SU-DHL-6 (cell line): ENCODE measurements around the gene SMAD2.

Experiments
- H2AFZ ChIP-seq: fragments of 200-600 bp; sonication (generic); 2 replicates; pipeline ENCODE4 v1.6.1; 2014; ENCODE audit warnings: low read depth, mild to moderate bottlenecking, moderate library complexity, mixed read lengths, antibody characterized with exemption, low read length; ENCODE audit not compliant: severe bottlenecking
- H3F3A ChIP-seq: fragments of 200-600 bp; shearing (Covaris generic); 2 replicates; pipeline ENCODE4 v1.6.0; 2016; ENCODE audit warnings: antibody characterized with exemption, mild to moderate bottlenecking; ENCODE audit not compliant: insufficient read depth
- H3K27ac ChIP-seq: fragments of 200-600 bp; sonication (generic); 2 replicates; pipeline ENCODE4 v1.5.1; 2016; ENCODE audit warnings: low read depth, mild to moderate bottlenecking, low read length, moderate library complexity, mixed read lengths
- H3K27me3 ChIP-seq: fragments of 200-600 bp; sonication (generic), shearing (Covaris generic); 2 replicates; pipeline ENCODE4 v1.6.0; 2014; ENCODE audit warnings: mild to moderate bottlenecking, low read length
- H3K36me3 ChIP-seq: fragments of 200-600 bp; sonication (generic); 2 replicates; pipeline ENCODE4 v1.6.1; 2014; ENCODE audit warnings: mild to moderate bottlenecking, low read length, mixed read lengths
- H3K4me2 ChIP-seq: fragments of 300-600, 200-600 bp; shearing (Covaris generic), sonication (generic); 2 replicates; pipeline ENCODE4 v1.6.0; 2014; ENCODE audit warnings: low read length, low read depth, mild to moderate bottlenecking; ENCODE audit not compliant: poor library complexity, severe bottlenecking
- H3K4me3 ChIP-seq: fragments of 200-600 bp; sonication (generic); 2 replicates; pipeline ENCODE4 v1.5.1; 2014; ENCODE audit warnings: antibody characterized with exemption, low read length, mild to moderate bottlenecking, mixed read lengths; ENCODE audit not compliant: insufficient read depth, poor library complexity, severe bottlenecking
- H3K79me2 ChIP-seq: fragments of 200-600 bp; sonication (generic); 2 replicates; pipeline ENCODE4 v1.6.1; 2014; ENCODE audit warnings: mild to moderate bottlenecking, low read length, moderate library complexity; ENCODE audit not compliant: insufficient read depth
- H3K9ac ChIP-seq: fragments of 200-600 bp; sonication (generic); 2 replicates; pipeline ENCODE4 v1.7.0; 2014; ENCODE audit warnings: mild to moderate bottlenecking, low read length
- H3K9me2 ChIP-seq: fragments of 200-600 bp; sonication (generic); replicated peaks from 2 replicates; pipeline ENCODE4 v1.6.1; 2014; ENCODE audit warnings: low read length; ENCODE audit not compliant: insufficient read depth
- H3K9me3 ChIP-seq: fragments of 200-600 bp; sonication (generic); 2 replicates; pipeline ENCODE4 v1.6.1; 2014; ENCODE audit warnings: low read length, mixed read lengths; ENCODE audit not compliant: insufficient read depth
- H4K20me1 ChIP-seq: fragments of 200-600 bp; sonication (generic); 2 replicates; pipeline ENCODE4 v1.6.1; 2014; ENCODE audit warnings: low read depth, mild to moderate bottlenecking, antibody characterized with exemption, low read length, moderate library complexity, mixed read lengths
- EZH2phosphoT487 ChIP-seq: fragments of 200-600 bp; sonication (generic), shearing (Covaris generic); conservative IDR thresholded peaks from 2 replicates; pipeline ENCODE4 v1.6.1; 2018; ENCODE audit warnings: mild to moderate bottlenecking, antibody characterized with exemption, low read length, moderate library complexity, mixed read lengths
- TF ChIP-seq, protein P1 (sequence below): fragments of 200-600 bp; sonication (generic); IDR thresholded peaks from one replicate; pipeline ENCODE4 v1.5.1; 2017; ENCODE audit warnings: antibody characterized with exemption, mild to moderate bottlenecking, low read length, moderate library complexity; ENCODE audit not compliant: insufficient read depth, poor library complexity, severe bottlenecking

The SMAD2 gene

DNA sequence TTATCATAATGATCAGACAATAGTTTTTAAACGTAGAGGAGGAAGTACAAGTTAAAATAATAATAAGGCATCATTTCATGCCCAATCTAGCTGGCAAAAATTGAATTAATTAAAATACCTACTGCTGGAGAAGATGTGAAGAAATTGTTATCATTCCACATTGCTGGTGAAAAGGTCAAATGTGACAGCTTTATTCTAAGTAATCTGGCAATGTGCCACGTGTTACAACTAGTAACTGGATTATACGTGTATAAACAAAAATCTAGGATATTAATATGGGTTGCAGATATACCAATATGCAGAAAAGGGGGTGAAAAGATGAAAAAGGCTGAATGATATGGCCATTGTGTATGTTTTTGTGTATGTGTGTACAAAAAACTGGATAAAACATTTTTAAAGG lies 32.4 kb downstream of the SMAD2 start:
- Histone ChIP-seq H3K79me2 (peaks cover 100% of the 10 kb centered on the region), H3K36me3 (peaks cover 19% of the 10 kb centered on the region), H3K4me3 (no peak overlapping the region), H3K27ac (no peak overlapping the region), H3F3A (peaks cover 14% of the 10 kb centered on the region; the same call in 1 of the 2 replicates), H3K27me3 (no peaks in the 10 kb centered on the region), H3K9me2 (no peaks in the 10 kb centered on the region), H4K20me1 (peaks cover 27% of the 10 kb centered on the region; the same call in 1 of the 2 replicates), H2AFZ (no peak overlapping the region), H3K4me2 (no peak overlapping the region), H3K9me3 (no peaks in the 10 kb centered on the region), H3K9ac (no peak overlapping the region)
- TF ChIP-seq, protein P1, sequence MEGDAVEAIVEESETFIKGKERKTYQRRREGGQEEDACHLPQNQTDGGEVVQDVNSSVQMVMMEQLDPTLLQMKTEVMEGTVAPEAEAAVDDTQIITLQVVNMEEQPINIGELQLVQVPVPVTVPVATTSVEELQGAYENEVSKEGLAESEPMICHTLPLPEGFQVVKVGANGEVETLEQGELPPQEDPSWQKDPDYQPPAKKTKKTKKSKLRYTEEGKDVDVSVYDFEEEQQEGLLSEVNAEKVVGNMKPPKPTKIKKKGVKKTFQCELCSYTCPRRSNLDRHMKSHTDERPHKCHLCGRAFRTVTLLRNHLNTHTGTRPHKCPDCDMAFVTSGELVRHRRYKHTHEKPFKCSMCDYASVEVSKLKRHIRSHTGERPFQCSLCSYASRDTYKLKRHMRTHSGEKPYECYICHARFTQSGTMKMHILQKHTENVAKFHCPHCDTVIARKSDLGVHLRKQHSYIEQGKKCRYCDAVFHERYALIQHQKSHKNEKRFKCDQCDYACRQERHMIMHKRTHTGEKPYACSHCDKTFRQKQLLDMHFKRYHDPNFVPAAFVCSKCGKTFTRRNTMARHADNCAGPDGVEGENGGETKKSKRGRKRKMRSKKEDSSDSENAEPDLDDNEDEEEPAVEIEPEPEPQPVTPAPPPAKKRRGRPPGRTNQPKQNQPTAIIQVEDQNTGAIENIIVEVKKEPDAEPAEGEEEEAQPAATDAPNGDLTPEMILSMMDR: no peak
- no peak for TF ChIP-seq EZH2phosphoT487

DNA sequence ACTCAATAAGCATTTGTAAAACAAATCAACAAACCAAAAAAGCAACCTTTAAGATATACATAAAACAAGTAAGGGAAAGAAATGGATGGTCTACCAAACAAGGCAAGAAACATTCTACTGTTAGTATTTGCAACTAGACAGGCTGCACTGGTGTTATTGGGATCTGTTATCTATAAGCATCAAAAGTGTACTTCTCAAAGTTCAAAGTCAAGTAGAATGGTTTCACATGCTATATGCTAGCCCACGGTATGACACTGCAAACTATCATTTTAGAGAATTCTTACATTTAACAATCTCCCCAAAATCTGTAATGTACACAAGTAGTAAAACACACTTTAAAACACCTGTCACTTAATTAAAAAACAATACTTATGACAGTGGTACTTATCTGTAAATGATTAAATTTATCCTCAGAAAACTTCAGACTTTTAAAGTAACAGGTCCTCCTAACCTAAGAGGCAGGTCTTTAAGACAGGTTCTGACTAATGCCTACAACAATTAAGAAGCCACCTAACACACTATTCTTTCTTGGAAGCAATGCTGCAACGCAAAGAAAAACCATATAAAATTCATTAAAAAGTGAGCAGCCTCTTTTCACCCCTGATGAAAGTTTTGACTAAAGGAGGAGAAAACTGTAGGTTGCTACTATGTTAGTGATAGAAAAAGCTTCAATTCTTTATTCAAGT lies 34.8 kb downstream of the SMAD2 start:
- peaks cover 21% of the 10 kb centered on the region; the same call in 1 of the 2 replicates for H4K20me1 ChIP-seq
- H3K27ac ChIP-seq: no peak overlapping the region

DNA sequence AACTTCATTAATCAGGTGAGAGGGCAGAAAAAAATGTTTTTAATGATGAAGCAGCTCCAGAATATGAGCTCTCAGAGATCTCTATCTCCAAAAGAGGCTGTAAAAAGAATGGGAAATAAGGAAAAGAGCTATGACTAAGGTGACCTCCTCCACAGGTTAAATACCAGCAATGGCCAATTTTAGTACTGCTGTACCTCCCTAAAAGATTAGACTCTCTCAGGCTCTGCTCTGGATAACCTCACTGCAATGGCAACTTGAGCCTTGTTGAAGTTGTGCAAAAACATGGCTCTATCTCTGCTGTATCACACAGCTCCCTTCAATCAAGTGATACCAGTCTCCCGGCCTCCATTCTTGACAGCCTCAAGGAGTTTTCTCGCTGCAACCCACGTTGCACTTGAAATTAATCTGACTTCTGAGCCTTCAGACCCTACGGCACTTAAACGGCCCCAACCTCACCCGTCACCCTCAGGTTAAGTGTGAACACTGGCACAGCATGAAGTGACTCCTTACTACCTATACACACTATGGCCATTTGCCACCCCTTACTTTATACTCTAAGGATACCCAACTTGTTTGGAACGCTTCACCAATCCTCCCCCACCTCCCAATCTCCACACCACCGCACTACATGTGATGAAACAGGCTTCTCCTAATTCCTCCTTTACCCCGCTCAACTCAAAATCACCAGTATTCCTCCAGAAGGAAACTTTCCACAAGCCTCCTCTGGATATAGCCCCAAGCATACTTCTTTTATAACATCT lies 36.3 kb downstream of the SMAD2 start:
- Histone ChIP-seq H3K9ac (no peak overlapping the region), H3K4me2 (no peak overlapping the region), H2AFZ (no peak overlapping the region), H3F3A (0 out of 2 replicates have a peak, but pooled peaks cover 6% of the 10 kb centered on the region), H3K27ac (no peak overlapping the region), H3K36me3 (peaks cover 27% of the 10 kb centered on the region), H3K9me3 (no peaks in the 10 kb centered on the region), H3K4me3 (no peak overlapping the region), H3K27me3 (no peaks in the 10 kb centered on the region), H4K20me1 (peaks cover 21% of the 10 kb centered on the region; the same call in 1 of the 2 replicates), H3K9me2 (no peaks in the 10 kb centered on the region), H3K79me2 (peaks cover 78% of the 10 kb centered on the region)
- TF ChIP-seq, protein P1: no peak
- TF ChIP-seq EZH2phosphoT487: no peak

More for the DNA sequence above, 34.8 kb downstream of the SMAD2 start:
- no peaks in the 10 kb centered on the region for H3K9me3 ChIP-seq
- H3F3A ChIP-seq: no peaks in the 10 kb centered on the region
- no peaks in the 10 kb centered on the region for H3K27me3 ChIP-seq
- H3K79me2 ChIP-seq: peaks cover 88% of the 10 kb centered on the region
- peaks cover 21% of the 10 kb centered on the region for H3K36me3 ChIP-seq
- no peaks in the 10 kb centered on the region for H3K9me2 ChIP-seq
- no peak overlapping the region for H2AFZ ChIP-seq
- H3K9ac ChIP-seq: no peak overlapping the region
- TF ChIP-seq EZH2phosphoT487: no peak
- TF ChIP-seq, protein P1: no peak
- no peak overlapping the region for H3K4me3 ChIP-seq
- no peak overlapping the region for H3K4me2 ChIP-seq
